Ishikawa (cell line): Measurements from ENCODE around the gene SEMA6A.

Source experiments
- CEBPB ChIP-seq: IDR thresholded peaks from 2 replicates; pipeline ENCODE4 v1.6.1; 2012
- CREB1 ChIP-seq: IDR thresholded peaks from 2 replicates; pipeline ENCODE4 v1.6.1; 2012; ENCODE audit warnings: low read depth
- EGR1 ChIP-seq: IDR thresholded peaks from 2 replicates; pipeline ENCODE4 v1.6.1; 2012
- EP300 ChIP-seq: IDR thresholded peaks from 2 replicates; pipeline ENCODE4 v1.6.1; 2012; ENCODE audit warnings: borderline replicate concordance
- FOXM1 ChIP-seq: IDR thresholded peaks from 2 replicates; pipeline ENCODE4 v1.6.1; 2012; ENCODE audit warnings: low read depth, borderline replicate concordance
- NFIC ChIP-seq: IDR thresholded peaks from 2 replicates; pipeline ENCODE4 v1.6.1; 2012
- RAD21 ChIP-seq: IDR thresholded peaks from 2 replicates; pipeline ENCODE4 v1.6.1; 2012; ENCODE audit warnings: low read depth
- TAF1 ChIP-seq: IDR thresholded peaks from 2 replicates; pipeline ENCODE4 v1.6.1; 2012; ENCODE audit warnings: low read depth, mild to moderate bottlenecking
- TCF12 ChIP-seq: IDR thresholded peaks from 2 replicates; pipeline ENCODE4 v1.6.1; 2012; ENCODE audit warnings: low read depth
- TEAD4 ChIP-seq: IDR thresholded peaks from 2 replicates; pipeline ENCODE4 v1.6.1; 2012
- YY1 ChIP-seq: IDR thresholded peaks from 2 replicates; pipeline ENCODE4 v1.6.1; 2012; ENCODE audit warnings: low read depth
- ZBTB7A ChIP-seq: IDR thresholded peaks from 2 replicates; pipeline ENCODE4 v1.6.1; 2012; ENCODE audit warnings: low read depth
- TF ChIP-seq, protein P1 (sequence below): IDR thresholded peaks from 2 replicates; pipeline ENCODE4 v1.6.1; 2012
- TF ChIP-seq, protein P2 (sequence below): IDR thresholded peaks from 2 replicates; pipeline ENCODE4 v1.6.1; 2012; ENCODE audit warnings: low read depth, mild to moderate bottlenecking
- TF ChIP-seq, protein P3 (sequence below): IDR thresholded peaks from 2 replicates; pipeline ENCODE4 v1.6.1; 2012

SEMA6A gene

DNA sequence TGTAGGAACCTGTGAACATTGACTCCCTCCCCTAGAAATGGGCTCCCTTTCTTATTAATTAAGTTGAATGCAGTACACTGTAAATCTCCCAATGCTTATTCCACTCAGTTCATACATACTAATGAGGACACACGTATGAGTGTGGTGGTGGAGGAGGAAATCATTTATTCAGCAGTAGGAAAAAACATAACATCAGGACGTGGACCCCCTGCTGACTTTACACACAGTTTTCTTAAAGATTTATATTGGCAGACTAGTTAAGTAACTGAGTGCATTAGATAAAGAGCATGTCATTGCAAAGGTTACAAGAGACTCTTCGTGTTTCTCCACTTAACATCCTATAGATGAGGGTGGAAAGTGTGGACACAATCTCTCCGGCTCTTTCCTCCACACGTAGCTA is 37.8 kb upstream of the SEMA6A start:
- TF ChIP-seq, protein P1, sequence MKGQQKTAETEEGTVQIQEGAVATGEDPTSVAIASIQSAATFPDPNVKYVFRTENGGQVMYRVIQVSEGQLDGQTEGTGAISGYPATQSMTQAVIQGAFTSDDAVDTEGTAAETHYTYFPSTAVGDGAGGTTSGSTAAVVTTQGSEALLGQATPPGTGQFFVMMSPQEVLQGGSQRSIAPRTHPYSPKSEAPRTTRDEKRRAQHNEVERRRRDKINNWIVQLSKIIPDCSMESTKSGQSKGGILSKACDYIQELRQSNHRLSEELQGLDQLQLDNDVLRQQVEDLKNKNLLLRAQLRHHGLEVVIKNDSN, result no peak
- no peak for TF ChIP-seq FOXM1
- no peak for TF ChIP-seq TEAD4

DNA sequence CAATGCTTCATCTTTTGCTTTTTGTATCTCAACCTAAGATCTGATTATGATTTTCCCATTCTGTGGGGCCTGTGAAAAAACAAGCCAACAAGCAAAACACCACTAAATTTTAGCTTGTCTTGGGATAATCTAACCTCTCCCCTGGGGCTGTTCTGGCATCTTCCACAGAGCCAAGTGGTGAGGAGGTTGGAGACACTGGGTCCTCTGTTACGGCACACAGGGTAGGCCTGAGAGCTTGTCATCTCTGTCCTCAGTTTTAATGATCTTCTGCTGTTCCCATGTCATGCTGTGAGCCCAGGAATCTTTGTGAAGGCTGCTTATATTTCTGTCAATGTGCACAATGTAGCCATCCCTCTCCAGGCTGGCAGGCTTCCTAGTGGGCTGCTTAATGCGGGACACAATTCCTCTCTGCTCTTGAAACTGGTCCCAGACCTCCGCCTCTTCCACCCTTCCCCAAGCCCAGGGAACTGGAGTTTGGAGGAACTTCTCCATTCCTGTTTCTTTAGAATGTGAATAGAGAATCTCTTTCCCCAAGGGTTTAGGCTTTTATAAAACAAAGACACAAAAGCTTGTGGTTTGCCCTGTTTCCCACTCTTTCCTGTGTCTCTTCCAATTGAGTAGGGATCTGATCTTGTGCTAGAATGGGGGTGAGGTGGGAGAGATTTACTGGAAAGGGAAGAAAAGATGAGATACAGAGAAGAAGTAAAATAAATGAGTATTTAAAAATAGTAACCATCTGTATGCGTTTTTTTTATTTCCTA is 30.9 kb upstream of the SEMA6A start:
- no peak for TF ChIP-seq NFIC
- TF ChIP-seq, protein P2, sequence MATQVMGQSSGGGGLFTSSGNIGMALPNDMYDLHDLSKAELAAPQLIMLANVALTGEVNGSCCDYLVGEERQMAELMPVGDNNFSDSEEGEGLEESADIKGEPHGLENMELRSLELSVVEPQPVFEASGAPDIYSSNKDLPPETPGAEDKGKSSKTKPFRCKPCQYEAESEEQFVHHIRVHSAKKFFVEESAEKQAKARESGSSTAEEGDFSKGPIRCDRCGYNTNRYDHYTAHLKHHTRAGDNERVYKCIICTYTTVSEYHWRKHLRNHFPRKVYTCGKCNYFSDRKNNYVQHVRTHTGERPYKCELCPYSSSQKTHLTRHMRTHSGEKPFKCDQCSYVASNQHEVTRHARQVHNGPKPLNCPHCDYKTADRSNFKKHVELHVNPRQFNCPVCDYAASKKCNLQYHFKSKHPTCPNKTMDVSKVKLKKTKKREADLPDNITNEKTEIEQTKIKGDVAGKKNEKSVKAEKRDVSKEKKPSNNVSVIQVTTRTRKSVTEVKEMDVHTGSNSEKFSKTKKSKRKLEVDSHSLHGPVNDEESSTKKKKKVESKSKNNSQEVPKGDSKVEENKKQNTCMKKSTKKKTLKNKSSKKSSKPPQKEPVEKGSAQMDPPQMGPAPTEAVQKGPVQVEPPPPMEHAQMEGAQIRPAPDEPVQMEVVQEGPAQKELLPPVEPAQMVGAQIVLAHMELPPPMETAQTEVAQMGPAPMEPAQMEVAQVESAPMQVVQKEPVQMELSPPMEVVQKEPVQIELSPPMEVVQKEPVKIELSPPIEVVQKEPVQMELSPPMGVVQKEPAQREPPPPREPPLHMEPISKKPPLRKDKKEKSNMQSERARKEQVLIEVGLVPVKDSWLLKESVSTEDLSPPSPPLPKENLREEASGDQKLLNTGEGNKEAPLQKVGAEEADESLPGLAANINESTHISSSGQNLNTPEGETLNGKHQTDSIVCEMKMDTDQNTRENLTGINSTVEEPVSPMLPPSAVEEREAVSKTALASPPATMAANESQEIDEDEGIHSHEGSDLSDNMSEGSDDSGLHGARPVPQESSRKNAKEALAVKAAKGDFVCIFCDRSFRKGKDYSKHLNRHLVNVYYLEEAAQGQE, result no peak
- no peak for TF ChIP-seq RAD21
- no peak for TF ChIP-seq ZBTB7A
- TF ChIP-seq CREB1, result no peak
- TF ChIP-seq, protein P1, result no peak
- no peak for TF ChIP-seq EP300
- no peak for TF ChIP-seq CEBPB
- no peak for TF ChIP-seq FOXM1
- no peak for TF ChIP-seq TCF12
- TF ChIP-seq, protein P3, sequence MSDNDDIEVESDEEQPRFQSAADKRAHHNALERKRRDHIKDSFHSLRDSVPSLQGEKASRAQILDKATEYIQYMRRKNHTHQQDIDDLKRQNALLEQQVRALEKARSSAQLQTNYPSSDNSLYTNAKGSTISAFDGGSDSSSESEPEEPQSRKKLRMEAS, result no peak
- no peak for TF ChIP-seq TAF1
- TF ChIP-seq TEAD4, result no peak
- no peak for TF ChIP-seq EGR1
- no peak for TF ChIP-seq YY1

DNA sequence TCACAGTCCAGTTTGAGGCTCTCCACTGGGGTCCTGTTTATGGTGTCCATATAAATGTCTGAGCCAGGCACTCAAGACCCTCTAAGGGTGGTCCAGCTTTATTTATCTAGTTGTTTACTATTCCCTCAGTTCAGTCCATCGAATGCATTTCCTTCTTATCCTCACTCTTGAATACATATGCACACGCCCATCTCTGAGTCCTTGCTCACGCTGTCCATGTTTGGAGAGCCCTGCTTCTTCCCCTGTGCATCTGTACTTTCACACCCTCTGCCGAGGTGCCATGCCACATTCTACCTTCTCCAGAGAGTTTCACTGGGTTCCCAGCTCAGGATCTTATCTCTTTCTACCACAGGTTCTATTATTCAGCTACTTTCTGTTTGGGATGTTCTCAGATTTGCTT is 30.2 kb upstream of the SEMA6A start:
- TF ChIP-seq NFIC (no peak), CREB1 (no peak), TCF12 (no peak), TEAD4 (no peak)

DNA sequence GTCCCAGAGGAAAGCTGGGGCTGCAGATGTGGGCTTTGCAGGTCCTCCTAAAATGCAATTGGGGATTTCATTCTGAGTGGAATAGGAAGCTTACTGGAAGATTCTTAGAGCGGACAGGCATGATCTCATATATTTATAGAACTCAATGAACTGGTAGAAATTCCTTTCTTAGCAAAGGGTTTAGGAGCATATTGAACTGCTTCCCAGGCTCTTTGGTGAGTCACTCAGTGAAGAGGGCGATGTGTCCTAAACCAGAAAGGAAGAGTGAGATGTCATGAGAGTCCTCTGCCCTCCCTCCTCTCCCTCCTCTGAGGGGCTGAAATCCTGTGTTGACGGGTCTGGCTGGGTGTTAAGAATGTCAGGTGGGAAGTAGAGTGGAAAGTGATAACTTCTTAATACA is 26.3 kb upstream of the SEMA6A start:
- TF ChIP-seq YY1 (no peak), EGR1 (no peak), NFIC (no peak), TEAD4 (no peak), RAD21 (no peak), CREB1 (no peak), EP300 (no peak), CEBPB (no peak), TCF12 (no peak), ZBTB7A (no peak)
- TF ChIP-seq, protein P1, result no peak
- TF ChIP-seq, protein P3, result no peak
- TF ChIP-seq, protein P2, result no peak

DNA sequence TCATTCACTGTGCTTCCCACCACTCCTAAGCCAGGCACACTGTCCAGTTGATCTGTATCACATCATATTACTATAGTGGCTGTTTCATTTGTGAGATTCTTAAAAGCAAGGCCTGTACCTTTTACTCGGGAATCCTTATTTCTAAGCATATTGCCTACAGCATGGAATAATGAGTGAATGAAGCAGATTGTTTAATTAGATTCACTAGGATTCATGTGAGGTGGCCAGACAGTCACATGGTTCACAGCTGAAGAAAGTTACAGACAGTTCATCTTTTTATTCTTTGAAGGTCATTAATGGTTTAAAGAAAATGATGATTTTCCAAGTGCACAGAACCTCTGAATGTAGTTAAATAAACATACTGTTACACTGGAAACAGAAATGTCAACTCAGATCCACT is 24.3 kb upstream of the SEMA6A start:
- no peak for TF ChIP-seq ZBTB7A
- TF ChIP-seq YY1, result no peak
- no peak for TF ChIP-seq EP300
- TF ChIP-seq TAF1, result no peak
- TF ChIP-seq, protein P1, result no peak
- TF ChIP-seq TCF12, result no peak
- TF ChIP-seq CREB1, result no peak

DNA sequence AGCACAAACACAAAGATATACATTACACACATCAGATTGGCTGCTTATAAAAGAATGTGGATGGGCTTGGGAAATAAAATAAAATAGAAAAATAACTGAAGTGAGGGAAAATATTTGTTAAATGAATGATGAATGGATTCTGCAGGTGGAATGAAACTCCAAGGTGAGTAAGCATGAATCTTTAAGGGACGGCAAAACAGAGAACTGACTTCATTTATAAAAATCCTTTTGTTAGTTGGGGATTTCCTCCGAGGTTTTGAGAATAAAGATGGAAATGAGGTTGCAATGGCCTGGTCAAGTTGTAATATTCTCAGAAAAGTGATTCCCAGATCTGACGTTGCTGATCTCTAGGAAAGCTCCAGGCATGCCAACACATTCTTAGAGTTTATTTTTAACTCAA is 20.9 kb upstream of the SEMA6A start:
- TF ChIP-seq FOXM1 (no peak), YY1 (no peak), TCF12 (no peak), TEAD4 (no peak), EP300 (no peak), EGR1 (no peak)
- TF ChIP-seq, protein P3, result no peak
